Nephron (organoid): ENCODE results near the gene TTLL11.

Experiments
- H3K27ac Mint-ChIP-seq, 3 experiments: 2 replicates each; pipeline ENCODE4 v1.8.0; 2020; ENCODE audit warnings: mixed read lengths in 3 of 3, mild to moderate bottlenecking in 2 of 3, moderate library complexity in 1 of 3
- H3K27me3 Mint-ChIP-seq: 2 replicates; pipeline ENCODE4 v1.8.0; 2021; ENCODE audit warnings: low read depth, mild to moderate bottlenecking, moderate library complexity, mixed read lengths
- H3K36me3 Mint-ChIP-seq: 2 replicates; pipeline ENCODE4 v1.8.0; 2020; ENCODE audit warnings: low read depth, mixed read lengths
- H3K4me1 Mint-ChIP-seq: 2 replicates; pipeline ENCODE4 v1.8.0; 2020; ENCODE audit warnings: mixed read lengths
- H3K4me3 Mint-ChIP-seq, 3 experiments: 2 replicates each; pipeline ENCODE4 v1.8.0; 2020; ENCODE audit warnings: mild to moderate bottlenecking in 3 of 3, mixed read lengths in 3 of 3, moderate library complexity in 2 of 3
- H3K9me3 Mint-ChIP-seq: 2 replicates; pipeline ENCODE4 v1.8.0; 2020; ENCODE audit warnings: mixed read lengths
- CTCF ChIP-seq, 3 experiments: fragments of 200-600 bp; sonication (generic); IDR thresholded peaks; one replicate each; pipeline ENCODE4 v1.5.0; 2021; ENCODE audit warnings: antibody characterized with exemption in 3 of 3; ENCODE audit not compliant: unreplicated experiment in 3 of 3

Gene TTLL11

GRCh38 chr9:121850366-121850765 lies 242.7 kb downstream of the TTLL11 start:
- Mint-ChIP-seq H3K27me3 (peaks cover 6% of the 10 kb centered on the region), H3K36me3 (peaks cover 7% of the 10 kb centered on the region), H3K9me3 (peaks cover 20% of the 10 kb centered on the region), H3K4me1 (peaks cover 18% of the 10 kb centered on the region), H3K27ac (peak overlapping the region in 1 of 3 experiments; percentile 15), H3K4me3 (no peak overlapping the region)
- no peak for TF ChIP-seq CTCF (IDR thresholded peaks at IDR 0.05; ENCODE audit: unreplicated experiment in 3 of 3)

GRCh38 chr9:121849554-121849953 lies 243.6 kb downstream of the TTLL11 start:
- Mint-ChIP-seq H3K36me3 (peaks cover 10% of the 10 kb centered on the region), H3K27ac (no peak overlapping the region), H3K27me3 (peaks cover 1% of the 10 kb centered on the region), H3K4me1 (peaks cover 18% of the 10 kb centered on the region), H3K9me3 (peaks cover 27% of the 10 kb centered on the region), H3K4me3 (no peak overlapping the region)
- no peak for TF ChIP-seq CTCF (IDR thresholded peaks at IDR 0.05; ENCODE audit: unreplicated experiment in 3 of 3)

GRCh38 chr9:121844562-121844961 lies 248.5 kb downstream of the TTLL11 start:
- H3K27ac Mint-ChIP-seq: no peak overlapping the region
- H3K9me3 Mint-ChIP-seq: peaks cover 31% of the 10 kb centered on the region
- no peak overlapping the region for H3K4me3 Mint-ChIP-seq
- peaks cover 17% of the 10 kb centered on the region for H3K36me3 Mint-ChIP-seq
- peaks cover 9% of the 10 kb centered on the region for H3K4me1 Mint-ChIP-seq
- TF ChIP-seq CTCF (IDR thresholded peaks at IDR 0.05; ENCODE audit: unreplicated experiment in 3 of 3): no peak
- no peaks in the 10 kb centered on the region for H3K27me3 Mint-ChIP-seq

GRCh38 chr9:121844098-121844497 lies 249.0 kb downstream of the TTLL11 start:
- Mint-ChIP-seq H3K9me3 (peaks cover 28% of the 10 kb centered on the region), H3K27ac (peak overlapping the region in 2 of 3 experiments; percentile 5 to 10), H3K4me1 (peaks cover 9% of the 10 kb centered on the region), H3K4me3 (no peak overlapping the region), H3K36me3 (peaks cover 15% of the 10 kb centered on the region), H3K27me3 (no peaks in the 10 kb centered on the region)
- TF ChIP-seq CTCF (IDR thresholded peaks at IDR 0.05; ENCODE audit: unreplicated experiment in 3 of 3): no peak

GRCh38 chr9:121842612-121842978 lies 250.5 kb downstream of the TTLL11 start:
- Mint-ChIP-seq H3K36me3 (peaks cover 10% of the 10 kb centered on the region), H3K4me1 (peaks cover 9% of the 10 kb centered on the region), H3K27me3 (no peaks in the 10 kb centered on the region), H3K27ac (no peak overlapping the region), H3K4me3 (no peak overlapping the region), H3K9me3 (peaks cover 20% of the 10 kb centered on the region)
- no peak for TF ChIP-seq CTCF (IDR thresholded peaks at IDR 0.05; ENCODE audit: unreplicated experiment in 3 of 3)

- Mint-ChIP-seq H3K9me3 (peaks cover 20% of the 10 kb centered on the region), H3K27me3 (no peaks in the 10 kb centered on the region), H3K27ac (no peak overlapping the region), H3K36me3 (peaks cover 10% of the 10 kb centered on the region), H3K4me3 (no peak overlapping the region), H3K4me1 (peaks cover 9% of the 10 kb centered on the region)
- TF ChIP-seq CTCF (IDR thresholded peaks at IDR 0.05; ENCODE audit: unreplicated experiment in 3 of 3): no peak
These were observed 251.1 kb downstream of the TTLL11 start for GRCh38 chr9:121841771-121842611.
